GM23248 (cell line): Measurements from ENCODE around the gene ZNF330. TPM values are rescaled to one million over a fixed set of nuclear protein-coding genes. Genes with fewer than 3 reads are reported as not detected.
"Not testable (repeated sequence)": the region's sequence is repeated elsewhere in the genome, so short reads cannot be mapped to it uniquely, and the experiment has no call there.

Source experiments
- DNase-seq: peaks from one replicate; pipeline ENCODE4 v3.0.0-alpha.2; 2015
- H2AFZ ChIP-seq: fragments of 200-600 bp; sonication (generic); 2 replicates; pipeline ENCODE4 v1.6.1; 2016; ENCODE audit warnings: antibody characterized with exemption
- H3F3A ChIP-seq: fragments of 200-600 bp; sonication (generic); 2 replicates; pipeline ENCODE4 v1.6.1; 2016; ENCODE audit warnings: mild to moderate bottlenecking, antibody characterized with exemption, mixed run types; ENCODE audit not compliant: insufficient read depth
- H3K27ac ChIP-seq: fragments of 200-600 bp; sonication (generic); 2 replicates; pipeline ENCODE4 v1.5.1; 2016; ENCODE audit warnings: mild to moderate bottlenecking
- H3K27me3 ChIP-seq: fragments of 200-600 bp; sonication (generic); replicated peaks from 2 replicates; pipeline ENCODE4 v1.6.1; 2016; ENCODE audit warnings: mild to moderate bottlenecking; ENCODE audit not compliant: insufficient read depth
- H3K36me3 ChIP-seq: fragments of 200-600 bp; sonication (generic); 2 replicates; pipeline ENCODE4 v1.6.1; 2016; ENCODE audit warnings: low read depth, mild to moderate bottlenecking
- H3K4me1 ChIP-seq: fragments of 200-600 bp; sonication (generic); 2 replicates; pipeline ENCODE4 v1.6.1; 2016; ENCODE audit warnings: mild to moderate bottlenecking; ENCODE audit not compliant: insufficient read depth
- H3K4me2 ChIP-seq: fragments of 200-600 bp; sonication (generic); one replicate; pipeline ENCODE4 v1.6.1; 2016; ENCODE audit warnings: mild to moderate bottlenecking; ENCODE audit not compliant: unreplicated experiment
- H3K4me3 ChIP-seq: fragments of 200-600 bp; sonication (generic); 2 replicates; pipeline ENCODE4 v1.5.1; 2016; ENCODE audit warnings: mild to moderate bottlenecking
- H3K79me2 ChIP-seq: fragments of 200-600 bp; sonication (generic); 2 replicates; pipeline ENCODE4 v1.6.1; 2016; ENCODE audit warnings: mild to moderate bottlenecking; ENCODE audit not compliant: insufficient read depth
- H3K9ac ChIP-seq: fragments of 200-600 bp; sonication (generic); 2 replicates; pipeline ENCODE4 v1.6.1; 2016; ENCODE audit warnings: mild to moderate bottlenecking
- H3K9me2 ChIP-seq: fragments of 200-600 bp; sonication (generic); 2 replicates; pipeline ENCODE4 v1.6.1; 2016; ENCODE audit warnings: mixed run types, mild to moderate bottlenecking, moderate library complexity; ENCODE audit not compliant: insufficient read depth
- H3K9me3 ChIP-seq: fragments of 200-600 bp; sonication (generic); one replicate; pipeline ENCODE4 v1.6.1; 2017; ENCODE audit warnings: low read depth
- H4K20me1 ChIP-seq: fragments of 200-600 bp; sonication (generic); 2 replicates; pipeline ENCODE4 v1.6.0; 2016; ENCODE audit not compliant: insufficient read depth
- EZH2 ChIP-seq: fragments of 200-600 bp; sonication (generic); IDR thresholded peaks from 2 replicates; pipeline ENCODE4 v1.6.1; 2018; ENCODE audit warnings: antibody characterized with exemption, mild to moderate bottlenecking; ENCODE audit not compliant: insufficient read depth, poor library complexity, severe bottlenecking
- EZH2phosphoT487 ChIP-seq: fragments of 200-600 bp; sonication (generic); IDR thresholded peaks from 2 replicates; pipeline ENCODE4 v1.6.1; 2018; ENCODE audit warnings: antibody characterized with exemption, moderate library complexity, mild to moderate bottlenecking, low read depth; ENCODE audit not compliant: insufficient read depth
- WGBS, 2 experiments: methylation state at CpG; one replicate each; pipeline ENCODE4 v1.1.6; 2015 to 2017; ENCODE audit warnings: low lambda C conversion rate in 2 of 2, low coverage in 1 of 2; ENCODE audit errors: missing lambda C conversion rate in 2 of 2; 5-methylcytosine and 5-hydroxymethylcytosine counted together
- in situ Hi-C: fragments of 300-500 bp; cut with MboI; formaldehyde crosslinking; loops from 2 replicates; pipeline ENCODE4 v1.15.0; 2020
- polyA plus RNA-seq: library from polyadenylated mRNA; unstranded; fragments of >200 nt; fragmentation: Nextera tagmentation; extraction: Ambion mirVana; gene quantifications from 2 replicates; pipeline ENCODE4 v1.2.1, GENCODE V29; 2016
- total RNA-seq: library from RNA; depleted of rRNA; stranded (reverse); fragments of >200 nt; shearing (Covaris generic); gene quantifications from 2 replicates; pipeline ENCODE4 v1.2.3, GENCODE V29; 2014

The ZNF330 gene
- total and polyA plus RNA-seq, 2 experiments from 2014 or later: 28.9 to 36.1 TPM

DNA sequence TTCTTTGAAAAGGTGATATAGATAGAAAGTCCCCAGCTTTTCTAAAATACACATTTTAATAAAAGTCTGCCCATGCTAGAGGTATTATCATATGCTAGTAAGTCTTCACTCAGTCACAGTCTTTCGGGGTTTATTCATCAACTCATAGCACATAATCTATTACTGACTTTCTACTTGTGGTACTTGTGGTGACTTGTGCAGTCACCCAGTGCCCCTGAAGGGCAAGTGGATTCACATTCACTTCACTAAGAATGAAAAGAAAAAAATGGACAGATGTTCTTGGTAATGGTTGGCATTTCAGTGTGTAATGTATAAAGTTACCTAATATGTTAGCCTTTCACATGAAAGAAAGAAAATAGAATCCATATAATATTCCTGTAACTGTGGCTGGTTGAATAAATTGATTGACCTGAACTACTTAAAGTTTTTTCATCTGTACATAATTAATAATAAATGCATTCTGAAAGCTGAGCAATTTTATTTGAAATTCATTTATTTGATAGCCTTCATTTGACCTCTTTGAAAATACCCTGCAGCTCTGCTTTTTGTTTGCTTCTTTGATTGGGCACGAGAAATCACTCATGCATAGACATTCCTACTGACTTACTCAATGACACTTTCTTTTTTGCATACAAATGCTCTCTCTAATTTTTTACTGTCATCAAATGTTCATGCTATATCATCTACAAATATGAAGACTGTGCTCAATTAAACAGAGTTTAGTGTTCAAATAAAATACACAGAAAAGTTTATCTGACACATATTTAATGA is 39.5 kb upstream of the ZNF330 start:
- DNase-seq: no peak
- no peaks in the 10 kb centered on the region for H3F3A ChIP-seq

DNA sequence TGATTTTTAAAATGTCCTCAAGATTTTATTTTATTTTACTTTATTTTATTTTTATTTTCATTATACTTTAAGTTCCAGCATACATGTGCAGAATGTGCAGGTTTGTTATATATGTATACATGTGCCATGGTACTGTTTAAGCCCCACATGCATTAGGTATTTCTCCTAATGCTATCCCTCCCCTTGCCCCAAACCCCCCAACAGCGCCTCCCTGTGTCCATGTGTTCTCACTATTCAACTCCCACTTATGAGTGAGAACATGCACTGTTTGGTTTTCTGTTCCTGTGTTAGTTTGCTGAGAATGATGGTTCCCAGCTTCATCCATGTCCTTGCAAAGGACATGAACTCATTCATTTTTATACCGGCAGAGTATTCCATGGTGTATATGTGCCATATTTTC is 37.2 kb upstream of the ZNF330 start:
- 35 to 44% methylated on average over 2 of the region's 2 CpGs for WGBS, 2 experiments
- H3K9ac ChIP-seq, H3K4me2 ChIP-seq, H3K36me3 ChIP-seq, in situ Hi-C loops, H4K20me1 ChIP-seq, H3F3A ChIP-seq, H3K4me1 ChIP-seq, H3K27ac ChIP-seq, H3K4me3 ChIP-seq, H3K79me2 ChIP-seq, DNase-seq, H3K9me3 ChIP-seq, H3K9me2 ChIP-seq, H2AFZ ChIP-seq: not testable (repeated sequence)
- peaks cover 45% of the 10 kb centered on the region for H3K27me3 ChIP-seq

More for the DNA sequence above, 39.5 kb upstream of the ZNF330 start:
- no peaks in the 10 kb centered on the region for H3K9me3 ChIP-seq
- no peaks in the 10 kb centered on the region for H3K36me3 ChIP-seq
- no peaks in the 10 kb centered on the region for H3K79me2 ChIP-seq
- H3K4me3 ChIP-seq: no peak overlapping the region
- H3K4me1 ChIP-seq: no peaks in the 10 kb centered on the region
- 38 to 39% methylated on average over 2 of the region's 2 CpGs for WGBS, 2 experiments
- no peak overlapping the region for H2AFZ ChIP-seq
- no peak for TF ChIP-seq EZH2
- no peak for TF ChIP-seq EZH2phosphoT487
- no peak overlapping the region for H3K9ac ChIP-seq
- in situ Hi-C loops: no loop called here
- no peak overlapping the region for H3K4me2 ChIP-seq
- H3K9me2 ChIP-seq: no peaks in the 10 kb centered on the region
- no peaks in the 10 kb centered on the region for H4K20me1 ChIP-seq
- H3K27me3 ChIP-seq: peaks cover 28% of the 10 kb centered on the region
- no peak overlapping the region for H3K27ac ChIP-seq

DNA sequence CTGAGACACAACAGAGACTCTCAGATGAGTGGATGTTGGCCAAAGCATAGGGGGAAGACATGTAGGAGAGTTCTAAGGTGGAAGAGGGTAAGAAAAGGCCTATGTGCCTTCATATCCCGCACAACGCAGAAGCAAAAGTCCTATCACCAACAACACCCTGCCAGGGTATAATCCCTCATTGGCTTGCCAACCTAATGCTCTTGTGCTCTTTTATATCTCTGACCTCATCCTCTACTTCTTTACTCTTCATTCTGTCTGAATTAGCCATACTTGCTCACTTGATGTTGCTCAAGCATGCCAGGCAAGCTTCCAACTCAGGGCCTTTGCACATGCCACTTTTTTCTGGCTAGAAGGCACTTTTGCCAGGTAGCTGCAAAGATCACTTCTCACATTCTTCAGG is 28.1 kb upstream of the ZNF330 start:
- TF ChIP-seq EZH2phosphoT487 (no peak), EZH2 (no peak)
- DNase-seq: peak; percentile 6
- Histone ChIP-seq H3K9me2 (no peaks in the 10 kb centered on the region), H3K4me1 (no peaks in the 10 kb centered on the region), H3K4me3 (no peak overlapping the region), H3K9me3 (no peaks in the 10 kb centered on the region), H3K36me3 (no peaks in the 10 kb centered on the region), H3K4me2 (no peak overlapping the region), H3K27ac (no peak overlapping the region), H3F3A (no peaks in the 10 kb centered on the region), H4K20me1 (no peaks in the 10 kb centered on the region), H2AFZ (no peak overlapping the region), H3K27me3 (peaks cover 17% of the 10 kb centered on the region), H3K9ac (no peak overlapping the region), H3K79me2 (no peaks in the 10 kb centered on the region)
- in situ Hi-C loops: no loop called here
- 88 to 90% methylated on average over 2 of the region's 2 CpGs for WGBS, 2 experiments

DNA sequence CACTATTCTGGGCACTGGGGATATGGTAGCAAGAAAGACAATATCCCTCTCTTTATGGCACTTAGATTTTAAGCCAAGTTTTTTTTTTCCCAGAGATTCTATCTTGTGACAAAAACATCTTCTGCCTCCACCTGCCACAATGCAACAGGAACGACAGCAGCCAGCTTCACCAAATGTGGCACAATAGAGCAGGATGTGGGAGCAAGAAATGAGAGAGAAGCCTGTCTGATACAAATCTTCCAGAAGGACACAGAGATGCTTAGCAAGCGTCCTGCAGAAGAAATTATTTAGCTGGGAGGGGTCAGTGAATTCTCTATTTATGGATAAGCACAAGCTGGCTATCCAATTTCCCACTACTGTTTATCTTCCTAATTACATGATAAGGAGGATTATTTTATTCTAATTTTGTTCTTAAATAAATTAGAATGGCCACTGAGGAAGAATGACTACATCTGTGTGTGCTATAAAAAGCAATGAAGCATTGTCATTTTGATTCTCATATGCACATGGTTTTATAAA is 27.1 kb upstream of the ZNF330 start:
- H3K9me3 ChIP-seq: no peaks in the 10 kb centered on the region
- in situ Hi-C loops: no loop called here
- no peaks in the 10 kb centered on the region for H3K9me2 ChIP-seq
- H3K9ac ChIP-seq: no peak overlapping the region
- no peak overlapping the region for H3K27ac ChIP-seq
- TF ChIP-seq EZH2phosphoT487 (no peak), EZH2 (no peak)
- H3K4me3 ChIP-seq: no peak overlapping the region
- 26 to 30% methylated on average over 2 of the region's 2 CpGs for WGBS, 2 experiments
- H3K27me3 ChIP-seq: peaks cover 7% of the 10 kb centered on the region
- no peak overlapping the region for H3K4me2 ChIP-seq
- no peaks in the 10 kb centered on the region for H4K20me1 ChIP-seq
- H3K36me3 ChIP-seq: no peaks in the 10 kb centered on the region
- H3K4me1 ChIP-seq: no peaks in the 10 kb centered on the region
- H3K79me2 ChIP-seq: no peaks in the 10 kb centered on the region
- DNase-seq: no peak
- H2AFZ ChIP-seq: no peak overlapping the region
- H3F3A ChIP-seq: no peaks in the 10 kb centered on the region
